Endothelial cell of umbilical vein (primary cell): ENCODE results near the gene SAMD9L. TPM values are rescaled to one million over a fixed set of nuclear protein-coding genes. Genes with fewer than 3 reads are reported as not detected.

Source experiments
- BruUV-seq: library from RNA; stranded (reverse); fragments of 400-500 nt; replicated peaks from 2 replicates; lab custom pipeline; 2021; lab: Mats Ljungman, UMichigan
- CTCF ChIA-PET: fragments of 300-600, 350-600 bp; sonication (Branson Sonifier 250); formaldehyde crosslinking; loops from one replicate; lab custom pipeline; 2021; ENCODE audit warnings: antibody characterized with exemption, inconsistent platforms; lab: Charles Lee
- POLR2A ChIA-PET: fragments of 300-600, 350-600 bp; sonication (Branson Sonifier 250); formaldehyde crosslinking; loops from one replicate; lab custom pipeline; 2021; ENCODE audit warnings: antibody characterized with exemption, inconsistent platforms; lab: Charles Lee
- DNase-seq: peaks from one replicate; pipeline ENCODE4 v3.0.0-alpha.2; 2011; ENCODE audit warnings: low read depth, low spot score
- FAIRE-seq: peaks from 2 replicates; lab custom pipeline; 2011; peaks lifted over from hg19 to GRCh38; lab: Jason Lieb, UNC
- H2AFZ ChIP-seq: 2 replicates; pipeline ENCODE4 v1.6.0; 2012; ENCODE audit warnings: low read depth, low read length, control low read depth, inconsistent platforms
- H3K27ac ChIP-seq: 2 replicates; pipeline ENCODE4 v1.5.1; 2011; ENCODE audit warnings: low read depth, mild to moderate bottlenecking, control low read depth, low read length, moderate library complexity; ENCODE audit not compliant: insufficient read depth
- H3K27me3 ChIP-seq, 2 experiments: 2 replicates each; pipeline versions ENCODE4 v1.6.0 to v1.6.1; 2011; ENCODE audit warnings: low read length in 2 of 2, mixed read lengths in 1 of 2; ENCODE audit not compliant: control insufficient read depth in 2 of 2, insufficient read depth in 2 of 2
- H3K36me3 ChIP-seq, 2 experiments: 2 replicates in 1 of 2; 3 replicates in 1 of 2; pipeline ENCODE4 v1.5.1; 2011; ENCODE audit warnings: low read length in 2 of 2, mild to moderate bottlenecking in 1 of 2, moderate library complexity in 1 of 2; ENCODE audit not compliant: control insufficient read depth in 2 of 2, insufficient read depth in 2 of 2; ENCODE audit errors: extremely low read depth in 1 of 2
- H3K4me1 ChIP-seq: 3 replicates; pipeline ENCODE4 v1.5.1; 2011; ENCODE audit warnings: mild to moderate bottlenecking, low read length; ENCODE audit not compliant: control insufficient read depth, insufficient read depth; ENCODE audit errors: extremely low read depth
- H3K4me2 ChIP-seq: 2 replicates; pipeline ENCODE4 v1.6.1; 2011; ENCODE audit warnings: low read length, control low read depth, mixed read lengths; ENCODE audit not compliant: insufficient read depth
- H3K4me3 ChIP-seq, 3 experiments: fragments of 200-600 bp in 1 of 3; sonication (generic), shearing (Covaris generic) in 1 of 3; replicated peaks in 1 of 3; 2 replicates each; pipeline ENCODE4 v1.5.1; 2011 to 2016; ENCODE audit warnings: control low read depth in 3 of 3, low read length in 3 of 3, mild to moderate bottlenecking in 2 of 3, inconsistent platforms in 1 of 3, low read depth in 1 of 3, moderate library complexity in 1 of 3; ENCODE audit not compliant: insufficient read depth in 1 of 3
- H3K79me2 ChIP-seq: 2 replicates; pipeline ENCODE4 v1.6.0; 2012; ENCODE audit warnings: low read length, inconsistent platforms; ENCODE audit not compliant: control insufficient read depth, insufficient read depth
- H3K9ac ChIP-seq: replicated peaks from 2 replicates; pipeline ENCODE3; 2011; ENCODE audit warnings: low read length, control low read depth; ENCODE audit not compliant: insufficient read depth; ENCODE audit errors: extremely low read depth
- H3K9me1 ChIP-seq: replicated peaks from 3 replicates; pipeline ENCODE4 v1.6.0; 2011; ENCODE audit warnings: mild to moderate bottlenecking, low read length; ENCODE audit not compliant: control insufficient read depth, insufficient read depth; ENCODE audit errors: extremely low read depth
- H3K9me3 ChIP-seq: replicated peaks from 2 replicates; pipeline ENCODE4 v1.5.1; 2012; ENCODE audit warnings: low read length, inconsistent platforms; ENCODE audit not compliant: control insufficient read depth, insufficient read depth
- H4K20me1 ChIP-seq: replicated peaks from 2 replicates; pipeline ENCODE3; 2011; ENCODE audit warnings: mild to moderate bottlenecking, low read length; ENCODE audit not compliant: control insufficient read depth, insufficient read depth; ENCODE audit errors: extremely low read depth
- EZH2 ChIP-seq: IDR thresholded peaks from 2 replicates; pipeline ENCODE4 v1.6.1; 2012; ENCODE audit warnings: borderline replicate concordance, low read depth, mild to moderate bottlenecking, moderate library complexity, low read length, inconsistent platforms; ENCODE audit not compliant: severe bottlenecking
- FOS ChIP-seq: IDR thresholded peaks from 2 replicates; pipeline ENCODE4 v1.6.1; 2011; ENCODE audit warnings: mild to moderate bottlenecking, low read length, moderate library complexity, borderline replicate concordance; ENCODE audit not compliant: insufficient read depth
- GATA2 ChIP-seq: IDR thresholded peaks from 2 replicates; pipeline ENCODE4 v1.7.0; 2011; ENCODE audit warnings: low read depth, mild to moderate bottlenecking, moderate library complexity, mixed read lengths, low read length; ENCODE audit not compliant: insufficient read length, insufficient read depth
- JUN ChIP-seq: IDR thresholded peaks from 2 replicates; pipeline ENCODE4 v1.6.1; 2011; ENCODE audit warnings: borderline replicate concordance, low read depth; ENCODE audit not compliant: insufficient read length, insufficient read depth
- MAX ChIP-seq: IDR thresholded peaks from 2 replicates; pipeline ENCODE4 v1.6.1; 2011; ENCODE audit not compliant: insufficient read depth, insufficient read length
- MYC ChIP-seq: IDR thresholded peaks from one replicate; pipeline ENCODE4 v1.6.1; 2011; ENCODE audit warnings: mild to moderate bottlenecking, low read depth, low read length
- POLR2A ChIP-seq: IDR thresholded peaks from 2 replicates; pipeline ENCODE4 v1.6.1; 2012; ENCODE audit warnings: low read depth, mild to moderate bottlenecking, control low read depth, low read length
- POLR2AphosphoS5 ChIP-seq: IDR thresholded peaks from 2 replicates; pipeline ENCODE4 v1.6.1; 2012; ENCODE audit warnings: low read depth, mild to moderate bottlenecking, control low read depth, low read length, moderate library complexity; ENCODE audit not compliant: insufficient read depth
- dilution Hi-C: fragments of 300-500 bp; cut with MboI; formaldehyde crosslinking; loops from one replicate; pipeline ENCODE4 v1.15.0; 2019; ENCODE audit warnings: low sequenced_read_pairs; ENCODE audit not compliant: extremely low pct_ligation_motif_present
- intact Hi-C: fragments of 100-400 bp; cut with micrococcal nuclease; formaldehyde crosslinking; loops from one replicate; pipeline ENCODE4 v1.10.0; 2022
- polyA plus RNA-seq, 4 experiments: library from polyadenylated mRNA; depleted of rRNA in 3 of 4; stranded (reverse) in 3 of 4; unstranded in 1 of 4; fragments of >200 nt; gene quantifications; 2 replicates each; pipeline versions ENCODE4 v1.2.1 to v1.2.3, GENCODE V29; 2011 to 2012; ENCODE audit warnings: missing spikeins in 1 of 4
- total RNA-seq: library from RNA; stranded (reverse); gene quantifications from 2 replicates; pipeline ENCODE4 v1.2.3, GENCODE V29; 2021
- TF ChIP-seq, protein P1 (sequence below), 2 donors: IDR thresholded peaks; 1 replicate in 1 of 2; 2 replicates in 1 of 2; pipeline ENCODE4 v1.5.1; 2011; ENCODE audit warnings: low read length in 2 of 2, mild to moderate bottlenecking in 2 of 2, moderate library complexity in 2 of 2, control low read depth in 1 of 2, inconsistent platforms in 1 of 2, low read depth in 1 of 2; ENCODE audit not compliant: insufficient read depth in 1 of 2; ENCODE audit errors: extremely low read depth in 1 of 2

The SAMD9L gene
- total and polyA plus RNA-seq, 2 donors (not counting 3 experiments of a cell fraction or from before 2014, with no cell fraction given): 2.7 to 14.9 TPM

DNA sequence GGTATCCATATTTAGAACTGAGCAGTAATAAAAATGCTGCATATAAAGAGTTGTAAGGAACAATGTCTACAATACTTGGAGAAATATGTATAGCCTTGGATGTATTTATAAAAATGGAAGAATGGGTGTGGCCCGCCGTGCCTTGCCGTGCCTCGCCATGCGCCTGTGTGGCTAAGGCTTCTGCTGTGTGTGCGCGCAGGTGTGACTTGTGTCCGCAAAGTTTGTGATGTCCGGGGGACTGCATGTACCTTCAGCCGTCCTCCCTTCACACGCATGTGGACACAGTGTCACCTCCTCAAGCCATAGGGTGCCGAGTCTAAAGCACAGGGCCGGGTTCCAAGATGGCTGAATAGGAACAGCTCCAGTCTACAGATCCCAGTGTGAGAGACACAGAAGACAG lies 40.2 kb downstream of the SAMD9L start:
- H3K27me3 ChIP-seq: no peaks in the 10 kb centered on the region
- CTCF ChIA-PET: no interaction called here
- BruUV-seq: no TSS peak
- H3K9ac ChIP-seq: no peak overlapping the region
- peaks cover 0 to 4% of the 10 kb centered on the region in 2 experiments for H3K36me3 ChIP-seq
- intact Hi-C loops: no loop called here
- no peak overlapping the region for H3K4me2 ChIP-seq
- no peaks in the 10 kb centered on the region for H3K9me1 ChIP-seq
- dilution Hi-C loops: no loop called here
- H2AFZ ChIP-seq: no peak overlapping the region
- DNase-seq (no peak), FAIRE-seq (no peak)
- no peaks in the 10 kb centered on the region for H3K79me2 ChIP-seq
- no peak for TF ChIP-seq GATA2
- no peak for TF ChIP-seq FOS
- TF ChIP-seq EZH2: no peak
- TF ChIP-seq POLR2AphosphoS5: no peak
- TF ChIP-seq MYC: no peak
- TF ChIP-seq POLR2A: no peak
- TF ChIP-seq, protein P1, sequence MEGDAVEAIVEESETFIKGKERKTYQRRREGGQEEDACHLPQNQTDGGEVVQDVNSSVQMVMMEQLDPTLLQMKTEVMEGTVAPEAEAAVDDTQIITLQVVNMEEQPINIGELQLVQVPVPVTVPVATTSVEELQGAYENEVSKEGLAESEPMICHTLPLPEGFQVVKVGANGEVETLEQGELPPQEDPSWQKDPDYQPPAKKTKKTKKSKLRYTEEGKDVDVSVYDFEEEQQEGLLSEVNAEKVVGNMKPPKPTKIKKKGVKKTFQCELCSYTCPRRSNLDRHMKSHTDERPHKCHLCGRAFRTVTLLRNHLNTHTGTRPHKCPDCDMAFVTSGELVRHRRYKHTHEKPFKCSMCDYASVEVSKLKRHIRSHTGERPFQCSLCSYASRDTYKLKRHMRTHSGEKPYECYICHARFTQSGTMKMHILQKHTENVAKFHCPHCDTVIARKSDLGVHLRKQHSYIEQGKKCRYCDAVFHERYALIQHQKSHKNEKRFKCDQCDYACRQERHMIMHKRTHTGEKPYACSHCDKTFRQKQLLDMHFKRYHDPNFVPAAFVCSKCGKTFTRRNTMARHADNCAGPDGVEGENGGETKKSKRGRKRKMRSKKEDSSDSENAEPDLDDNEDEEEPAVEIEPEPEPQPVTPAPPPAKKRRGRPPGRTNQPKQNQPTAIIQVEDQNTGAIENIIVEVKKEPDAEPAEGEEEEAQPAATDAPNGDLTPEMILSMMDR (IDR thresholded peaks at IDR 0.05; ENCODE audit: extremely low read depth in 1 of 2, insufficient read depth in 1 of 2, low read depth in 1 of 2, low read length in 2 of 2): no peak
- no peak for TF ChIP-seq MAX
- no peak for TF ChIP-seq JUN
- POLR2A ChIA-PET: no interaction called here
- no peaks in the 10 kb centered on the region for H3K9me3 ChIP-seq
- H3K4me1 ChIP-seq: no peaks in the 10 kb centered on the region
- H3K4me3 ChIP-seq: no peak overlapping the region
- H3K27ac ChIP-seq: no peak overlapping the region
- no peaks in the 10 kb centered on the region for H4K20me1 ChIP-seq
